HG03097 (cell line): ENCODE measurements around the gene CES1.
"Not testable (repeated sequence)": the region's sequence is repeated elsewhere in the genome, so short reads cannot be mapped to it uniquely, and the experiment has no call there.

ENCODE experiments used
- ATAC-seq: cut with Tn5 transposase; IDR thresholded peaks from one replicate; pipeline ENCODE4 v1.9.1; 2021; ENCODE audit not compliant: unreplicated experiment, low FRiP score

CES1 gene

DNA sequence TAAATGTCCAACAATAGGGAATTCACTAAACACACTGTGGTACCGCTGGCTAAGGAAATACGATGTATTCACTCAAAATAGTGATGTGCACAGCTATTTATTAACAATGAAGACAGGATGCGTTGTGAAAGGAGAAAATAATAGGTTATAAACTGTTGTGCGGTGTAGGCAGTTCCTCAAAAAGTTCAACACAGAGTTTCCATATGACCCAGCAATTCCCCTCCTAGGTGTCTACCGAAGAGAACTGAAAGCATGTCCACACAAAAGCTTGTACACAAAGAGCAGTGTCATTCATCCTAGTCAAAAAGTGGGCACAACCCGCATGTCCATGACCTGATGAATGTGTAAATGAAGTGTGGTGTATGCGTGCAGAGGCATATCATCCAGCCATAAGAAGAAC lies 1.2 kb upstream of the CES1 start:
- no peak for ATAC-seq

DNA sequence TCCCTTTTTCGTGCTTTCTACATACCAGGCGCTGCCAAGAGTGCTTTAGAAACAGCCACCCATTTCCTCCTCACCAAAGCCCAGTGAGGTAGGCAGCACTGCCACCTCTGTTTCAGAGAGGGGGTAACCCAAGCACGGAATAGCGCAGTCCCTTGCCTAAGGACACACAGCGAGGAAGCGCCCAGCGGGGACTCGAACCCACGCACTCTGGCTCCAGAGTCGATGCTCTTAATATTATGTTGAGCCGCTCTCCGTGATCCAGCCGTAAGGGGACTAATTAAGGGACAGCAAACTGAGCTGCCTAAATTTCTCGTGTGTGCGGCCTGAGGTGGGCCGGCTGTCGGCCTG lies 497 bp downstream of the CES1 start:
- ATAC-seq = no peak

DNA sequence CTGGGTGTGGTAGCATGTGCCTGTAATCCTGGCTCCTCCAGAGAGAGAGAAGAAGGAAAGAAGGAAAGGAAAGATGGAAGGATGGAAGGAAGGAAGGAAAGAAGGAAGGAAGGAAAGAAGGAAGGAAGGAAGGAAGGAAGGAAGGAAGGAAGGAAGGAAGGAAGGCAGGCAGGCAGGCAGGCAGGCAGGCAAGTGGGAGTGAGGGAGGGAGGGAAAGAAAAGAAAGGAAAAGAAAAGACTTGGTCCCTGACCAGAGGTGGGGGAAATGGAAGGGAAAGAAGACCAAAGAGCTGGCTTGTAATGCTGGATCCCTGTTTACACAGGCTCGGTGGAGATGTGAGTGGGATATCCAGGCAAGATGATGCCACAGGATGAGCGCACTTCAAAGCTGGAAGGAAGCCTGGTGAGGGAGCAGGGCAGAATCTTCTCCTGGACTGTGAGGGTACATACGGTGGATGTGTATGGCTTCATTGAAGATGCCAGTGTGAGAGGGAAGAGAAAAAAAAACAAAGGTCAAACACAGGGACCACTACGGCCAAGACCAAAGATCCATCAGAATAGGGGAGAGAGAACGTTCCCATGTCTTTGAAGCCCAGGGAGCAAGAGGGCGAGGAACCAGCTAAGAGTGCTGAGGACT lies 2.1 kb downstream of the CES1 start:
- ATAC-seq = no peak

DNA sequence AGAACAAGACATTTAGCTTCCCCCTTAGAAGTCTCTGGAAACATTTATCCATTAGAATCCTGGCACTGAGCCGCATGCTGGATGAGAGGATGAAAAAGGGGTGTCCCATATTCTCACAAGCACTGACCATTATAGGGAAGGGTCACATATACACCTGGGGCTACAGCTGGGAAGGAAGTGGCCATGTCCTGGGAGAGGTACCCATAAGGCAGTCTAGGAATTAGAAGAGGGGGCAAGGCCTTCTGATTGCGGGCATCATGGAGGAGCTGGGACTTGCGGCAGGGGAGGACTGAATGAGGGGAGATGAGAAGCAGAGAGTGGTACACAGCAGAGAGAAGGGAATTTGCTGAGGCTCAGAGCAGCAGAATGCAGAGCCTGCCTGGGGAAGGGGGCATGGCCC lies 3.7 kb downstream of the CES1 start:
- not testable (repeated sequence) for ATAC-seq

DNA sequence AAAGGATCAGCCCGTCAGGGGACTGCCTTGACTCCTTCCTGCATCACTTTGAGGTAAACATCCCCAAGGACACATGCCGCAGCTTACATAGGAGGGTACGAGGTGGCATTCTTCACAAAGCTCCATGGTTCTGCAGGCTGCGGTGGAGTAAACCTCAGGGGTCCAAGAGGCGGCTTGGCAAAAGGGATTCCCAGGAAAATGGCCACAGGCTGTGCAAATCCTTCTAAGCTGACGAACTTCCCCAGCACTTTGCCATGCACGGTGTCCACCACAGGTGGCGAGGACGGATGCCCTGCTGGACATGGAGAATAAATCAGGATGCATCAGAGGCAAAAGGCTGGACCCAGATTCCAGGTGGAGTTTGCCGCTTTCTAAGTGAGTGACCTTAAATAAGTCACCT lies 4.2 kb downstream of the CES1 start:
- no peak for ATAC-seq

DNA sequence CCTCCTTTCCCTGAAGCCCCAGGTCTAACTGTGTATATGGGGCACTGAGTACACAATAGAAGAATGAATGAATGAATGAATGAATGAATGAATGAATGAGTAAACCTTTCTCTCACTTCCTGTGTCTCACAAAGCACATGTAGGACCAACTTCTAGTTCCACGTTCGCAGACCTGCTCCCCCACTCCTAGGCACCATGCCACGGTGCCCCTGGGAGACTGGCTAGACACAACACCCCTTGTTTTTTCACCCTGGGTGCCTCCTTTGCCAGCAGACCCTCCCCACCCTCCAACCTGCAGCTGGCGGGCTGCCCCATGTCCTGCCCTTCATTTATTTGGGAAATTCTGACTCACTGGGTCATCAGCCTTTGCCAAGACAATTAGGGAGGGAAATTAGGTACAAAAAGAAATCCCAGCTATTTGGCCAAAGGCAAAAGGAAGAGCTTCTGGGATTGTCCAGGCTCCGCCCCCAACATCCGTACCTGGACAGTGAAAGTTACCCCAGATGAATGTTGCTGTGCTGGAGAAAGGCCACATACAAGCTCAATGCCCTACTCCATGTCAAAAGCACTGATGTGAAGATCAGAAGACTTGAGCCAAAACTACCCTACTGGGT lies 7.7 kb downstream of the CES1 start:
- no peak for ATAC-seq

DNA sequence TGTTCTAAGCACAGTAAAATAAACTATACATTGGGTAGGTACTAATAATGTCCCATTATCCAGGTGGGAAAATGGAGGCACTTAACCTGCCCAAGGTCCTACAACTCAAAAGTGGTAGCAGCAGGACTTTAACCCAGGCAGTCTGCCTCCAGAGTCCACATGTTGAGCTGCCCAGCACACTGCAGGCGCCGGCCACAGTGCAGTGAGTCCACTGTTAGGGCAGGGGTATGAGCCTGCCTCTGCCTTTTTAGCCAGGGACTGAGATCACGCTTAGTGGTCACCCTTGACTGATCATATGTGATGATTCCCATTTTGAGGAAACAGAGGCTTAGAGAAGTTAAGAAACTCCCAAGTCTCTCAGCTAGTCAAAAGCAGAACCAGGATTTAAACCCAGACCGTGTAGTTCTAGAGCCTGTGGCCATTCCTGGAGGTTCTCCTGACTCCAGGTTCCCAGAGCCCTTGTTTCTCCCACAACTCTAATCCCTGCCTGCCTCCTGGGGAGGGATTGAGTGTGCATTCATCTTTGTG lies 8.4 kb downstream of the CES1 start:
- no peak for ATAC-seq

DNA sequence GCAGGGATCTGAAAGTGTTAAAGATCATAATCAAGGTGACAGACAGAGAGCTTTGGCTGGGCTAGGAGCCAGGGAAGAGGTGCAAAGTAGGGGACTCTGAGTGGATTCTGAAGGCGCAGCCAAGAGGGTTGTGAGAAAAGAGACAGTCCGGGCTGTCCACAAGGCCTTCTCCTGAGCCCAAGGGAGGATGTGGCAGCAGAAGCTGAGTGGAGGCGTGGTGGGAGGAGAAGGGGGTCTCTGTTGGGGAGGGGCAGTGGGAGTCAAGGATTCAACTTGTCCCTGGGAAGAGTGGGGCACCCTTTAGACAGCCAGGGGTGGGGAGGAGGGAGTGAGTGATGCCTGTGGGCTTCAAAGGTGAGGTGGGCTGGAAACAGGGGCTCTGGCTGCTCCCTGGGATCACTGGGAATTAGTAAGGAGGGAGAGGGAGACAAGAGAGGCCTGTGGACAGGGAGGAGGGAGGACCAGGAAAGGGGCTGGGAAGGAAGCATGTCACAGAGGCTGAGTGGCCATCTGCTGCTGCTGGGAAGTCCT lies 10.6 kb downstream of the CES1 start:
- ATAC-seq = no peak

DNA sequence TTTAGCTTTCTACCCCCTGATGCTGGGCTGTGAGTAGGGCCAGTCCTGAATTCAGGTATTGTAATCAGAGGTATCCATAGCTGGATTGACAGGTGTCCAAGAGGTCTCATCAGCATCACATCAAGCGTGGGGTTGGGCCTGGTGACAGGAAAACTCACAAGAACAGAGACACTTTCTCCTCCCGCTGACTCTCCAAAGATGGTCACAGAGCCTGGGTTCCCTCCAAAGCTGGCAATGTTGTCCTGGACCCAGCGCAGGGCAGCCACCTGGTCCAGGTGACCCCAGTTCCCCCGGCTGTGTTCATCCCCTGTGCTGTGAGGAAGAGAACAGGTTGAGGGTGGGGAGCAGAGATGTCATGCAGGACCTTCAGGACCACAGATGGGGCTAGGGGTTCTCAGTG lies 11.7 kb downstream of the CES1 start:
- no peak for ATAC-seq

DNA sequence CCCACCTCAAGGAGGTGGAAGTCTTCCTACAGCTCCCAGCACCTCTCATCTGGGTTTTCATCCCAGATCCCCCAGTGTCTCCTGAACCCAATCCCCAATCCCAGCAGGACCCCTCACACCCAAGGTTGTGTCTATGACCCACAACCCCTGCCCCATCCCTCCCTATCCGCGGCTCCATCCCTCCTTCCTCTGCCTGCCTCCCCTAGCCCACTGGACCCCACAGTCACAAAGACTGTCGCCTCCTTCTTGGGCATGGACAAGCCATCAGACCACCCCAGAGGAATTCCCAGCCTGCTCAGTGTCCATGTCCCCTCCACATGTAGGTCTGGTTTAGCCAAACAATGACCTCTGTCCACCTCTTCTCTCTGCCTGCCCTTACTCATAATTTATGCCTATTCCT lies 12.3 kb downstream of the CES1 start:
- ATAC-seq = no peak

DNA sequence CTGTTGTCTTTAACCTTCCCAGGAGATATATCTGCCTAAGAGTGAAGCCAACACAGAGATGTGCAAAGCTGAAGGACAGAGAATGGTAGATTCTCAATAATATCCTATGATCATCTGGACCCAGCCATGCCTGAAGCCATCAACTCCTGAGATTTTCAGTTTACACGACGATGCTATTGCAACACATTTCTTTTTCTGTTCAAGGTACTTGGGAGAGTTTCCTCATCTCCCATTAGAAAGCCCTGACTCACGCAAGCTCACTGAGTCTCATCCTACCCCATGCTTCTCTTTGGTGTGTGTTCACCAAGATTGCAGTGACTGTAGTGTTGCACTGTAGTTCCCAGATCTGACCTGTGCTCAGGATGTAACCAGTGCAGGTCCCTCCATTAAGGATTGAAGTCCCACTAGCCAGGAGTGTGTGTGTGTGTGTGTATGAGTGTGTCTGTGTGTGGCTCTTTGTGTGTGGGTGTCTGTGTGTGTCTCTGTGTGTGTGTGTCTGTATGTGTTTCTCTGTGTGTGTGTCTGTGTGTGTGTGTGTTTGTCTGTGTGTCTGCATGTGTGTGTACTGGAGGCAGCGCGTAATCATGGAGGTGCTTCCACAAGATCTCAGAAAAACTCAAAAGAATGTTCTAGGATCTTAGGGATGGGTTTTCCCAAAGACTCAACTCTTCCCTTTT lies 15.5 kb downstream of the CES1 start:
- no peak for ATAC-seq

DNA sequence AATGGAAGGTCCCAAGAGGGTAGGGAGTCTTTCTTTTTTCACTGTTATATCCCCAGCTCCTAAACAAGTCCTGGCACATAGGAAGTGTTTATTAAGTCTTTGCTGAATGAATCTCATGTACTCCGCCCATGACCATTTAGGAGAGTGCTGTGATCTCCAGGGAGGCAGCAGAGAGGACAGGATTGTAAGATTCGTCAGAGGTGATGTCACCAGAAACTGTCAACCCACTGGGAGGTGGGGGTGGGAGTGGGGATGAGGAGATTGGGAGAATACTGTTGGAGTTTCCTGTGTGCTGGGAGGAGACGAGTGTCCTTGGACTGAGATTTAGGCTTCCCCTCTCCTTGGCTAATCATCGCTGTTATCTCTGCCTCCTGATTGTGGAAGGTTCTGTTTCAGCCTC lies 16.7 kb downstream of the CES1 start:
- ATAC-seq = not testable (repeated sequence)

DNA sequence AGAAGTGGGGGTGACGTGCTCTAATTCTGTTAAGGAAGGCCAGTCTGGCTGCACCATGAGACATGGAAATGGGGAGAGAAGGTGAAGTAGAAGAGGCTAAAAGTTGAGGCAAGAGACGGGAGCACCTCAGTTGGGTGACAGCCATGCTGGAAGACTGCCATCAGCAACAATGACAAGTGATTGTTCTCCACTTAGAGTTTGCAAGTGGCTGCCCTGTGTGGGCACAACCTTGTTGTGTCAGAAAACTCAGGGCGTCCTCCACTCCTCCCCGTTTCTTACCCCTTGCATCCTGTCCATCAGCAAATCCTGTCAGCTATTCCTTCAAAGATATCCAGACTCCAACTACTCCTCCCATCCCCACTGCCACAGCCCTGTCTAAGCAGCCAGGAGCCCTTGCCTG lies 17.6 kb downstream of the CES1 start:
- no peak for ATAC-seq

DNA sequence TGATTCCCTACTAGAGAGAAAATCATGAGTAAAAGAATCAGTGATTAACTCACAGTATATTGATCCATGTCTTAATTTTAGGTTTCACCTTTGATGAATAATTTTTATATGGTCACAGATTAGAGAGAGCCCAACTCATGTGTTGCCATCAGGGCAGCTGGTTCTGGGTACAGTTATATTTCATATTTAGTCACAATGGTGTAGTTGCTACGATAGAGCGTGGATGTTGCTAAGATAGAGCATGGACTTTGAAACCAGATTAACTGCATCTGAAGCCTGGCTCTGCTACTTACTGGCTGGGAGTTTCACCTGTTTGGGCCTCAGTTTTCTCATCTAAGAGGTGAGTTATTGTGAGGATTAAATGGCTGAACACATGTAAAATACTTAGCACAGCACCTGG lies 18.7 kb downstream of the CES1 start:
- ATAC-seq = not testable (repeated sequence)

DNA sequence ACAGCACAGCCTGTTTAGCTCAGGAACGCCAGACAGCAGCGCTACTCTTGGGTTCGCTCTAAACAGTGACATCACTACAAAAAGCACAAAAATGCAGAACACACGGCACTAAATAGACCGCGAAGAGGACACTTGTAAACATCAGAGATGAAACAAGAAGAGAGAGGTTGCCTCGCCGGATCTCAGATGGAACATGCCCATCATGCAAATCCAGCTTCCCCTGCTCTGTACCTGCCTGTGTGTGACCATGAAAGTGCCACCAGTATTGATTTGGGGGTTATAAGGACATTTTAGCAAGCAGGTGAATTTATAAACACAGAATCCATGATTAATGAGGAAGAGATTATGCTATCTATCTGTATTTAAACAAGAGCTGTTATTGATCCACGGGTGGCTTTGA lies 19.2 kb downstream of the CES1 start:
- ATAC-seq = not testable (repeated sequence)

DNA sequence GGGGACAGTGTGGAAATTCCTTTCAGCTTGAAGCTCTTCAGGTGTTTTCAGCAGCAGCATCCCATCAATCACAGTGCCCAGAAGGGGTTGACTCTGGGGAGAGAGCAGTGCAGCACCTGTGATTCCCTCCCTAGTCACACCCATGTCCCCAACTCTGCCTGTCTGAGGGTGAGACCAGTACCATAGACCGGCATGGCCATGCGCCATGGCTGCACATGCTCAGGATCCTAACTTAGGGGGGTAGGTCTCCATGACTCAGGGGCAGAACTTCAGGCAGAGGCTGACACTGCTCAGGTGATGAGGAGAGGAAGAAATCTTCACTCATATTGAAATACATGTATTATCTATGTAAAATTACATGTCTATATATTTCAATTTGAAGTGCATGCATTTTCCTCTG lies 19.9 kb downstream of the CES1 start:
- ATAC-seq = no peak

DNA sequence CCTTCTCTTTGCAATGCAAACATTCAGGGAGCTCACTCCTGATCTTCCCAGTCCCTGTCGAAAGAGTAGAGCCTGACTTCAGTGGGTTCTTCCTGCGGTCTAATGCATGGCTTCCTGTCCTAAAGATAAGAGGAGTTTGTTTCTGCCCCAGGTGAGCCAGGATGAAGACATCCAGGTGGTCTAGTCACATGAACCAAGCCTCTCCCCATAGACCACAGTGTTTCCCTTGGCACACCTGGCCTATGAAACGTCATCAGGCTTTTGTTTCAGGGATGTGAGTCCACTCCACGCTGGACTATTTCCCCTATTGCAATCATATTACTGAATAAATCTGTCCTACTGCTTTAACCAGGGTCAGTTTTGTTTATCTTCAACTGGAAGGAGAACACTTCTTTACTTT lies 21.1 kb downstream of the CES1 start:
- ATAC-seq = no peak

DNA sequence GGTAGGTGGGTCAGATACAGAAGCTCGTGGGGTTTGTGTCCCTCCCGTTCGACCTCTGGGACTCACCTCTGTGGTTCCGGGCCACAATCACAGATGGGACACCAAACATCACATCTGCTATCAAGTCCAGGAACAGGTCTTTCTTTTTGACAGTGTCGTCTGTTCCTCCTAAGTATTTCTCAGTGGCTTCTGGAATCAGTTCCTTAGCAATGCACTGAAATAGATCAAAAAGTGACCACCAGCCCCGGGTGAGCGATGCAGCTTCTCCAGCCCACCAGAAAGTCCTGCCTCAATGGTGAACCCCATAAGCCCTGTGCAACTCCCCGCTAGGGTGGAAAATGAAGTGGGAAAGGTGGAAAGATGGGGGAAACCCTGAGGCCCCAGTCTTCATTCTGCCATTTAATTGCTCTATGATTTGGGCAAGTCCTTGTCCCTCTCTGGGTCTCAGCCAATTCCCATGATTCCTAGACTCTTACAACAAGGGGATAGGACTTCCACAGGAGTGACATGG lies 22.4 kb downstream of the CES1 start:
- ATAC-seq = no peak

DNA sequence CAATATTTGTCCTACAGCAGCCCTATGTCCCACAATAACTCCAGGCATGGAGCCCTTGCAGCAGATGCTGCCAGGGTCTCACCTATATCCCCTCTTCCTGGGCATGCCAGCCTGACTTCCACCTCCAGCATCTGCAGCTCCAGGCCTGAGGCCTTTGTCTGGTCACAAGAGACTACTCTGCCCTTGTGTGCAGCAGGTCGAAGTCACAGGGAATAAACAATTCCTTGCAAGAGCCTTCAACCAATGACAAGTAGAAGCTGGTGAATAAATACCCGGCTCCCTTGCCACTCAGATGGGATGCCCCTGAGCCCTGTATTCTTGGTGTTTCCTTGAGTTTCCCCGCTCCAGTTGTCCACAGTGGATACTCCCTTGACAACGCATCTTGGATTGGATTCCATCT lies 23.0 kb downstream of the CES1 start:
- no peak for ATAC-seq

DNA sequence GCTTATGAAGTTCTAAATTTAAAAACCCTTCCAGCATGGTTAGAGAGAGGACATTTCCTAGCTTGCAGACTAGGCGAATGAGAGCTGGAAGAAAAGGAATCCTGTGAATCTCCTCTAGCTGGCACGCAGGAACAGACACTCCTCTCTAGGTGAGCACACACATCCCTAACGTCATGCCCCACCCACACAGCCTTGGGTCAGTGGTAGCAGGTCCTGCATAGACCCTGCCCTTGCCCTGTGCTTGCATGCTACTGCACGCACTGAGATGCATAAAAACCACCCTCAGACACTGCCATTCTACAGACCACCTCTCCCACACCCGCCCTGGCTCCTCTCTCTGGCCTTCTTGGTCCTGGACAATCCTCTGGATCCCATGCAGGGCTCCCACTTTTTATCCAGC lies 23.5 kb downstream of the CES1 start:
- no peak for ATAC-seq

DNA sequence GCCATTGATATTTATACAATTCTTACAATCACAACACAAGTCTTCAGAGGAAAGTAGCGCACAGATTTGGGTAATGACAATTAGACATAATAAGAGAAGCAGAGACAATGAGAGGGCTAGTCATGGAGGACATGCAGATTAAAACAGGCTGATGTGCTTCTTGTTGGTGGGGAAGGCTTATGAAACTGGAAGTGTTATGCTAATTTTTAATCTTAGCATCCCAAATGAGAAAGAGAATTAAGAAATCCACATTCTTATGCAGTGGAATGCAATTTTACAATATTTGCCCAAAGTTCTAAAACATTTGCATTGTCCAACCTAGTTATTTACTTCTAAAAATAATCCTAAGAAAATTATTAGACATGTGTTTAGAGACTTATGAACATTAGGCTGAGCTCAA lies 24.6 kb downstream of the CES1 start:
- not testable (repeated sequence) for ATAC-seq

DNA sequence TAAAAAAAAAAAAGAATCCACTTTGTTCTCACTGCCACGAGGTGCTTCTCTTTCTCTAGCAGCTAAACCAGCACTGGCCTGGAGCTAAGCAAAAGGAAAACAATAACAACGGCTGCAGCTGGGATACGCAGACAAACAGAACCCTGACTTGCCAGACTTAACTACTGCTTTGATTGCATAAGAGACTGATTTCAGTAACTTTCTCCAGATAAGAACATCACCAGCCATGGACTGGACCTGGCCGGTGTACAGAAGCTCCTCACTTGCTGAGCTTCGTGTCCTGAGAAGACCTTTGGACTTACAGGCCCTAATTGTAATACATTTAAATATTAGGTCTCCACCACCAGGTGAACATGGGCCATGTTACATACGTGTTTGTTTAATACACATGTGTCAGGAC lies 27.8 kb downstream of the CES1 start:
- not testable (repeated sequence) for ATAC-seq
